B cell (primary cell): ENCODE data around the gene TENM4. TPM values are rescaled to one million over a fixed set of nuclear protein-coding genes. Genes with fewer than 3 reads are reported as not detected.

ENCODE experiments used
- ATAC-seq: fragments of 200-7000 bp; cut with Tn5 transposase; one replicate; pipeline ENCODE4 v1.10.0; 2021; ENCODE audit warnings: low read depth, mild to moderate bottlenecking, moderate number of reproducible peaks, moderate library complexity
- CTCF ChIA-PET: fragments of 350-600 bp; sonication (Branson Sonifier 250); formaldehyde crosslinking; loops from one replicate; lab custom pipeline; 2021; ENCODE audit warnings: antibody characterized with exemption, inconsistent platforms; lab: Charles Lee
- POLR2A ChIA-PET: fragments of 350-600 bp; sonication (Branson Sonifier 250); formaldehyde crosslinking; loops from one replicate; lab custom pipeline; 2021; ENCODE audit warnings: antibody characterized with exemption; lab: Charles Lee
- DNase-seq: peaks from one replicate; pipeline ENCODE4 v3.0.0; 2013
- H2AFZ ChIP-seq: 2 replicates; pipeline ENCODE4 v1.6.1; 2012; ENCODE audit warnings: mild to moderate bottlenecking, low read depth, low read length; ENCODE audit not compliant: insufficient read depth, poor library complexity, severe bottlenecking
- H3K27ac ChIP-seq, 2 donors: 1 replicate in 1 of 2; 2 replicates in 1 of 2; pipeline ENCODE4 v1.5.1; 2012 to 2013; ENCODE audit warnings: low read length in 2 of 2, mild to moderate bottlenecking in 2 of 2, moderate library complexity in 1 of 2
- H3K27me3 ChIP-seq, 4 experiments: fragments of 200-600 bp in 1 of 4; sonication (generic) in 1 of 4; replicated peaks in 1 of 4; 1 replicate in 2 of 4; 2 replicates in 2 of 4; pipeline versions ENCODE4 v1.6.1 to v1.7.0; 2013 to 2016; ENCODE audit warnings: low read length in 3 of 4, mild to moderate bottlenecking in 2 of 4, mixed read lengths in 1 of 4, moderate library complexity in 1 of 4; ENCODE audit not compliant: insufficient read depth in 4 of 4, control insufficient read depth in 3 of 4; ENCODE audit errors: control extremely low read depth in 1 of 4
- H3K36me3 ChIP-seq, 2 experiments: replicated peaks in 1 of 2; 1 replicate in 1 of 2; 2 replicates in 1 of 2; pipeline versions ENCODE4 v1.6.1 to v1.7.1; 2013; ENCODE audit warnings: low read length in 1 of 2; ENCODE audit not compliant: insufficient read depth in 2 of 2, control insufficient read depth in 1 of 2; ENCODE audit errors: control extremely low read depth in 1 of 2, extremely low read depth in 1 of 2
- H3K4me1 ChIP-seq, 2 donors: fragments of 200-600 bp in 1 of 2; sonication (generic) in 1 of 2; 1 replicate in 1 of 2; 2 replicates in 1 of 2; pipeline versions ENCODE4 v1.5.1 to v1.6.1; 2013 to 2017; ENCODE audit warnings: low read length in 2 of 2; ENCODE audit not compliant: control insufficient read depth in 2 of 2, insufficient read depth in 2 of 2
- H3K4me2 ChIP-seq: replicated peaks from 2 replicates; pipeline ENCODE3; 2012; ENCODE audit warnings: mild to moderate bottlenecking, low read depth, low read length; ENCODE audit not compliant: poor library complexity, severe bottlenecking
- H3K4me3 ChIP-seq, 5 experiments: fragments of 200-600 bp in 1 of 5; sonication (generic) in 1 of 5; 1 replicate in 3 of 5; 2 replicates in 2 of 5; pipeline versions ENCODE4 v1.5.1 to v1.7.0; 2011 to 2016; ENCODE audit warnings: low read length in 4 of 5, mild to moderate bottlenecking in 4 of 5, low read depth in 2 of 5, control low read depth in 1 of 5, moderate library complexity in 1 of 5; ENCODE audit not compliant: insufficient read depth in 1 of 5; ENCODE audit errors: control extremely low read depth in 1 of 5, extremely low read depth in 1 of 5
- H3K79me2 ChIP-seq: fragments of 200-600 bp; sonication (generic); one replicate; pipeline ENCODE4 v1.6.0; 2016; ENCODE audit warnings: low read length; ENCODE audit not compliant: control insufficient read depth, insufficient read depth
- H3K9ac ChIP-seq: fragments of 200-600 bp; sonication (generic); 2 replicates; pipeline ENCODE4 v1.6.1; 2017; ENCODE audit warnings: mild to moderate bottlenecking, low read length, moderate library complexity
- H3K9me3 ChIP-seq, 3 donors: one replicate each; pipeline versions ENCODE4 v1.6.1 to v1.7.1; 2013; ENCODE audit warnings: low read length in 2 of 3; ENCODE audit not compliant: control insufficient read depth in 2 of 3, insufficient read depth in 1 of 3; ENCODE audit errors: control extremely low read depth in 1 of 3
- H4K20me1 ChIP-seq: 2 replicates; pipeline ENCODE4 v1.6.0; 2012; ENCODE audit warnings: mild to moderate bottlenecking, low read length; ENCODE audit not compliant: insufficient read depth, control insufficient read depth, poor library complexity, severe bottlenecking
- H3K27ac Mint-ChIP-seq: one replicate; pipeline ENCODE4 v1.8.0; 2021; ENCODE audit warnings: mixed read lengths
- H3K27me3 Mint-ChIP-seq: one replicate; pipeline ENCODE4 v1.8.0; 2021; ENCODE audit warnings: mixed read lengths
- H3K4me1 Mint-ChIP-seq: one replicate; pipeline ENCODE4 v1.8.0; 2021; ENCODE audit warnings: mixed read lengths
- H3K4me3 Mint-ChIP-seq: one replicate; pipeline ENCODE4 v1.8.0; 2021; ENCODE audit warnings: mixed read lengths
- H3K9me3 Mint-ChIP-seq: one replicate; pipeline ENCODE4 v1.8.0; 2022; ENCODE audit warnings: mixed read lengths; ENCODE audit not compliant: insufficient read depth
- EZH2 ChIP-seq: IDR thresholded peaks from 2 replicates; pipeline ENCODE4 v1.6.1; 2012; ENCODE audit warnings: borderline replicate concordance, low read depth, mild to moderate bottlenecking, moderate library complexity, low read length; ENCODE audit not compliant: insufficient read depth, poor library complexity, severe bottlenecking
- WGBS: methylation state at CpG from one replicate; pipeline ENCODE4 v1.1.5; 2013; ENCODE audit warnings: missing lambda C conversion rate; ENCODE audit not compliant: insufficient coverage; 5-methylcytosine and 5-hydroxymethylcytosine counted together
- intact Hi-C: fragments of 100-400 bp; cut with micrococcal nuclease; formaldehyde crosslinking; loops from one replicate; pipeline ENCODE4 v1.10.0; 2022
- polyA plus RNA-seq: library from polyadenylated mRNA; depleted of rRNA; stranded (reverse); fragments of >200 nt; gene quantifications from 2 replicates; pipeline ENCODE4 v1.2.3, GENCODE V29; 2012
- total RNA-seq, 2 donors: library from RNA; stranded (reverse); fragments of 120-200 nt in 1 of 2; gene quantifications; 1 replicate in 1 of 2; 2 replicates in 1 of 2; pipeline versions ENCODE4 v1.2.3 to v1.2.4, GENCODE V29; 2013 to 2022
- TF ChIP-seq, protein P1 (sequence below): fragments of 200-600 bp; IDR thresholded peaks from one replicate; pipeline ENCODE4 v1.8.0; 2022; ENCODE audit warnings: antibody characterized with exemption, mild to moderate bottlenecking

The TENM4 gene
- total and polyA plus RNA-seq, 2 donors (not counting 1 experiment from before 2014, with no cell fraction given), result 0.09 to 5.7 TPM

DNA sequence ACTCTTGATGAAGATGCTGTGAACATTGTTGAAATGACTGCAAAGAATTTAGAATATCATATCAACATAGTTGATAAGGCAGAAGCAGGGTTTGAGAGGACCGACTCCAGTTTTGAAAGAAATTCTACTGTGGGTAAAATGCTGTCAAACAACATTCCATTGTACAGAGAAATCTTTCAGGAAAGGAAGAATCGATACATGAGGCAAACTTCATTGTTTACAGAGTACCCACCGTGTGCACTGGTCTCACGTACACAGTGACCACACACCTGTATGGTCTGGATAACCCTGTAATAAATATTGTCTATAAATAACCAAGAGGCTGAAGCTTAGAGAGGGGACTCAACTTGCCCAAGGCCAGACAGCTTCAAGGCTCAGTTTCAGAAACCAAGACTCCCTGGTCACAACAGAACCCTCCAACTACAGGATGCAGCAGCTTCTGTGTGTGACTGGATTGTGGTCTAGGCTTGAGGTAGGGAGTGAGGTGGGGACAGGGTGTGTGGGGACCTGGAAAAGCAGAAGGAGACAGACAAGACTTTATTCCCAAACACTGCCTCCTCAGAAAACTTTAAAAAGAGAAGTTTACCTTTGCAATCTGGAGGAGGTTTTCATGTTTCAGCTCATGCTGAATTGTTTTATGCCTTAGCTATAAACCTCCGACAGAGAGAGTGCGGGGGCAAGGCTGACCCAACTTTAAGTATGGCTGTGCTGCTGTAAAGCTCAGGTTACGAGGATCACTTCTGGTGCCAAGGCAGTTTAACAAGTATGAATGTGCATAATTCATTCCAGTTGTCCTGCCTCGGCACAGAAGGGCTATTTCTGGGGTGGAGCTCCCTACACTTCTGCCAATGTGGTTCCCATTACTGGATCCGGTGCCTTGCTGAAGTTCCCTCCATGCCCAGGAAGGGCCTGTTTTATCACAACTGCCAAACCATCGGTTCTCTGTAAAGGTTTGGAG is 493.6 kb downstream of the TENM4 start:
- no peaks in the 10 kb centered on the region for H3K9me3 ChIP-seq
- H2AFZ ChIP-seq, result no peak overlapping the region
- no peaks in the 10 kb centered on the region for H3K36me3 ChIP-seq
- ATAC-seq (no peak), DNase-seq (no peak)
- H3K27ac Mint-ChIP-seq, result no peak overlapping the region
- 87% methylated on average over 5 of the region's 10 CpGs for WGBS
- H3K4me1 Mint-ChIP-seq, result no peaks in the 10 kb centered on the region
- H3K27me3 Mint-ChIP-seq, result peaks cover 20% of the 10 kb centered on the region
- H3K9ac ChIP-seq, result no peak overlapping the region
- H3K27me3 ChIP-seq, result peaks cover 0 to 10% (median 0%) of the 10 kb centered on the region in 4 experiments
- intact Hi-C loops, result no loop called here
- H3K4me3 ChIP-seq, result no peak overlapping the region
- TF ChIP-seq, protein P1, sequence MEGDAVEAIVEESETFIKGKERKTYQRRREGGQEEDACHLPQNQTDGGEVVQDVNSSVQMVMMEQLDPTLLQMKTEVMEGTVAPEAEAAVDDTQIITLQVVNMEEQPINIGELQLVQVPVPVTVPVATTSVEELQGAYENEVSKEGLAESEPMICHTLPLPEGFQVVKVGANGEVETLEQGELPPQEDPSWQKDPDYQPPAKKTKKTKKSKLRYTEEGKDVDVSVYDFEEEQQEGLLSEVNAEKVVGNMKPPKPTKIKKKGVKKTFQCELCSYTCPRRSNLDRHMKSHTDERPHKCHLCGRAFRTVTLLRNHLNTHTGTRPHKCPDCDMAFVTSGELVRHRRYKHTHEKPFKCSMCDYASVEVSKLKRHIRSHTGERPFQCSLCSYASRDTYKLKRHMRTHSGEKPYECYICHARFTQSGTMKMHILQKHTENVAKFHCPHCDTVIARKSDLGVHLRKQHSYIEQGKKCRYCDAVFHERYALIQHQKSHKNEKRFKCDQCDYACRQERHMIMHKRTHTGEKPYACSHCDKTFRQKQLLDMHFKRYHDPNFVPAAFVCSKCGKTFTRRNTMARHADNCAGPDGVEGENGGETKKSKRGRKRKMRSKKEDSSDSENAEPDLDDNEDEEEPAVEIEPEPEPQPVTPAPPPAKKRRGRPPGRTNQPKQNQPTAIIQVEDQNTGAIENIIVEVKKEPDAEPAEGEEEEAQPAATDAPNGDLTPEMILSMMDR, result no peak
- TF ChIP-seq EZH2, result no peak
- H3K79me2 ChIP-seq, result no peaks in the 10 kb centered on the region
- no peak overlapping the region for H3K27ac ChIP-seq
- no peak overlapping the region for H3K4me2 ChIP-seq
- ChIA-PET CTCF (no interaction called here), POLR2A (no interaction called here)
- no peaks in the 10 kb centered on the region for H3K4me1 ChIP-seq
- H3K9me3 Mint-ChIP-seq, result peaks cover 5% of the 10 kb centered on the region
- H4K20me1 ChIP-seq, result no peaks in the 10 kb centered on the region
- H3K4me3 Mint-ChIP-seq, result no peak overlapping the region

- POLR2A ChIA-PET, result no interaction called here
- no peaks in the 10 kb centered on the region for H3K9me3 ChIP-seq
- H3K27me3 ChIP-seq, result peaks cover 0 to 1% (median 0%) of the 10 kb centered on the region in 4 experiments
- no peaks in the 10 kb centered on the region for H3K79me2 ChIP-seq
- H2AFZ ChIP-seq, result no peak overlapping the region
- CTCF ChIA-PET, result no interaction called here
- H3K9ac ChIP-seq, result no peak overlapping the region
- 80% methylated on average over 2 of the region's 4 CpGs for WGBS
- H3K4me1 ChIP-seq, result no peaks in the 10 kb centered on the region
- Mint-ChIP-seq H3K4me3 (no peak overlapping the region), H3K4me1 (no peaks in the 10 kb centered on the region), H3K27ac (no peak overlapping the region), H3K9me3 (peaks cover 5% of the 10 kb centered on the region), H3K27me3 (peaks cover 10% of the 10 kb centered on the region)
- no peak overlapping the region for H3K4me2 ChIP-seq
- no peak overlapping the region for H3K4me3 ChIP-seq
- no peak for ATAC-seq
- no peaks in the 10 kb centered on the region for H4K20me1 ChIP-seq
- H3K36me3 ChIP-seq, result no peaks in the 10 kb centered on the region
- TF ChIP-seq EZH2, result no peak
- TF ChIP-seq, protein P1, result no peak
- intact Hi-C loops, result no loop called here
- H3K27ac ChIP-seq, result no peak overlapping the region
- no peak for DNase-seq
Observed at GRCh38 chr11:78943841-78944240, 497.0 kb downstream of the TENM4 start.
